ENCODE measurements around the gene KCNS1. TPM values are rescaled to one million over a fixed set of nuclear protein-coding genes. Genes with fewer than 3 reads are reported as not detected.

KCNS1 gene
- total RNA-seq, 1 donor from 2014 or later: 0.55 TPM

DNA sequence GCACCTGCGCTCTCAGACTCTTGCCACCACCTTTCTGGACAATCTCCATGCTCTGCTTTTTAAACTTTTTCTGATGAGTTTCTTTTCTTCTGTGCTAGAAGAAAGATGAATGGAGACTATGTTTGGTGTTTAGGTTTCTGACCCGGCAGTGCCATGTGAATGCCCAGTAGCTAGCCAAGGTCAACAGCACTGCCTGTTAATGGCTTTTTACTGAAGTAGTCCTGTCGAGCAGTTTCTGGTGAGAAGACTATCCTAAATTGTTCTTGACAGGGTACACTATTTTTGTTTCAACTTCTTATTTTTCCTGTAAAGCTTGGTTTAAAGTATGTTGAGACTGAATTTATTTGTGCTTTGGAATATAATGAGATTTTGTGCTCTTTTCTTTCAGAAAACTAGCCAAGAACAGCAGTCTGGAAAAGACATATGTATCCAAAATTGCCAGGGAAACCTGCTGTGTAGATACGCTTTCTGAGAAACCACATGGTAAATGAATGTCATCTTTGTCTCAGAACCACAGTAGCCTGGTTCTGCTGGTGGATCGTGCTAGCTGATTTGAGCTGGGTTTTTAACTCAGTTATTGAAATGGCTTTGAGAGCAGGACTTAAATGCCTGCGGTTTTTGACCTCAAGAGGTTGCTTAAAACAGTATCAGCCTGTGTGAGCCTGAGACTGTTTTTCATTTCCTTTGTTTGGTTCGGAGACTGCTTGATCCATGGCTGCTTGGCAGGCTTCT, 48.1 kb downstream of the KCNS1 start:
- Mint-ChIP-seq H3K27ac (ENCODE audit: unreplicated experiment) (peak overlapping the region; percentile 83), H3K27me3 (ENCODE audit: low read depth) (no peaks in the 10 kb centered on the region)
- no peak for DNase-seq (ENCODE audit: low spot score)

DNA sequence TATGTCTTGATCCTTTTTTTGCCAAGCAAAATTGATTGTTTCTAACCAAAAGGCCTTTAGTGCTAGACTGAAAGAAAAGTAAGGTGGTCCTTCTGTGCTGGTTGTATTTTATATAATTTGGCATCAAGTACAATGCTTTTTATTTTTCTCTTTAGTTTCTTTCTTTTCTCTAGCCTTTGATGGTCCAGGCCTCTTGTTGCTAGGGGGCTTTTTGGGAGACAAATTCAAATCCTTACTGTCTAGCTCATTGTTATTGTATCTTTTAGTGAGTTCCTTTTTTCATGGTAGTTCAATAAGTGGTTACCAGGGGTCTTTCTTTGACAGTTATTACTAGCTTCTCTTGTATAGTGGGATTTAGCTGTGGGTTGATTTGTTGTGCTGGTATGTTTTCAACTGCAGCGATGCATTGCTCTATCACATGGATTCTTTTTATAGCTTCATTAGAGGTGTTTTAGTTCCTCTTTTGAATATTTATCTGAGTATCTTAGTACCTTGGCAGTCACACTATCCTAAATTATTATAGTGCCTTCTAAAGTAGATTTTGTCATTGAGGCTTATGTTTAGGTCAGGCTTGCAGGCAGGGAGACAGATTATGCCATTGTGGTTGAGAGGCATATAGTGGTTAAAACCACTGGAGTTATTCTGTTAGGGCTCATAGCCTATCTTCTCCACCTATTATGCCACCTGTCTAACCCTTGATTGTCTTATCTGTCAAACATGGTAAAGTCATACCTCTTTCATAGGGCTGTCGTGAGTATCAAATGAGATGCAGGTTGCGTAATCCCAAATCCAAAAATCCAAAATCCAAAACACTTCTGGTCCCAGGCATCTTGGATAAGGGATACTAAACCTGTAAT, 49.5 kb downstream of the KCNS1 start:
- Mint-ChIP-seq H3K9me3 (ENCODE audit: low read depth) (no peaks in the 10 kb centered on the region), H3K4me3 (ENCODE audit: unreplicated experiment) (no peak overlapping the region), H3K4me1 (ENCODE audit: low read depth) (peaks cover 55% of the 10 kb centered on the region), H3K27ac (ENCODE audit: unreplicated experiment) (no peak overlapping the region), H3K36me3 (ENCODE audit: low read depth) (no peaks in the 10 kb centered on the region), H3K27me3 (ENCODE audit: low read depth) (no peaks in the 10 kb centered on the region)
- no peak for DNase-seq (ENCODE audit: low spot score)
- TF ChIP-seq, protein P1, sequence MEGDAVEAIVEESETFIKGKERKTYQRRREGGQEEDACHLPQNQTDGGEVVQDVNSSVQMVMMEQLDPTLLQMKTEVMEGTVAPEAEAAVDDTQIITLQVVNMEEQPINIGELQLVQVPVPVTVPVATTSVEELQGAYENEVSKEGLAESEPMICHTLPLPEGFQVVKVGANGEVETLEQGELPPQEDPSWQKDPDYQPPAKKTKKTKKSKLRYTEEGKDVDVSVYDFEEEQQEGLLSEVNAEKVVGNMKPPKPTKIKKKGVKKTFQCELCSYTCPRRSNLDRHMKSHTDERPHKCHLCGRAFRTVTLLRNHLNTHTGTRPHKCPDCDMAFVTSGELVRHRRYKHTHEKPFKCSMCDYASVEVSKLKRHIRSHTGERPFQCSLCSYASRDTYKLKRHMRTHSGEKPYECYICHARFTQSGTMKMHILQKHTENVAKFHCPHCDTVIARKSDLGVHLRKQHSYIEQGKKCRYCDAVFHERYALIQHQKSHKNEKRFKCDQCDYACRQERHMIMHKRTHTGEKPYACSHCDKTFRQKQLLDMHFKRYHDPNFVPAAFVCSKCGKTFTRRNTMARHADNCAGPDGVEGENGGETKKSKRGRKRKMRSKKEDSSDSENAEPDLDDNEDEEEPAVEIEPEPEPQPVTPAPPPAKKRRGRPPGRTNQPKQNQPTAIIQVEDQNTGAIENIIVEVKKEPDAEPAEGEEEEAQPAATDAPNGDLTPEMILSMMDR (IDR thresholded peaks at IDR 0.05): no peak

More for the DNA sequence above, 48.1 kb downstream of the KCNS1 start:
- TF ChIP-seq, protein P1 (IDR thresholded peaks at IDR 0.05): no peak
- H3K4me3 Mint-ChIP-seq (ENCODE audit: unreplicated experiment): no peak overlapping the region
- peaks cover 55% of the 10 kb centered on the region for H3K4me1 Mint-ChIP-seq (ENCODE audit: low read depth)
- no peaks in the 10 kb centered on the region for H3K9me3 Mint-ChIP-seq (ENCODE audit: low read depth)
- H3K36me3 Mint-ChIP-seq (ENCODE audit: low read depth): no peaks in the 10 kb centered on the region

DNA sequence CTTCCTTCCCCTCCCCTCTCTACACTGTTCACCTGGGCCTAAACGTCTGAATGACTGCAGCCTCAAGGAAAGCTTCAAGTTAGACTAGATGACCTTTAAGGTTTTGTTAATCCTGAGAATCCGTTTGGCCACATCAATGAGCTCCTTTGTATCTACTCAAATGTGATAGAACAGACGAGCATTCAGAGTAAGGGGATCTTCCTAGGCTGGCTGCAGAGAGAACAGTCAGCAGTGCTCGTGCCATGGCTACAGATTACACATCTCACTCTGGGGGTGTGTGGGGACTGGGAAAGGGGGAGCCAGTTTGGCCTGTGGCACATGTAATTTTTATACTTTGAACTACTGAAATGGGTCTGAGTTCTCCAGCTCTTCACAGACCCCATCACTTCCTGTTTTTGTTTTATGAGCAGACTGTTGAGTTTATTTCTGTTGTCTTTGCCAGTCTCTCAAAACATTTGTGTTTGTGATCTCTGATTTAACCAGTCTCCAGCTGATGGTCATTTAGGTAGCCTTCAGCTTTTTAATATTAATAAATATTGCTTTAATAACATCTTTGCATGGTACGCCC, 50.9 kb downstream of the KCNS1 start:
- TF ChIP-seq, protein P1 (IDR thresholded peaks at IDR 0.05): no peak
- Mint-ChIP-seq H3K4me3 (ENCODE audit: unreplicated experiment) (no peak overlapping the region), H3K4me1 (ENCODE audit: low read depth) (peaks cover 43% of the 10 kb centered on the region), H3K27ac (ENCODE audit: unreplicated experiment) (no peak overlapping the region), H3K27me3 (ENCODE audit: low read depth) (no peaks in the 10 kb centered on the region), H3K36me3 (ENCODE audit: low read depth) (no peaks in the 10 kb centered on the region), H3K9me3 (ENCODE audit: low read depth) (no peaks in the 10 kb centered on the region)
- no peak for DNase-seq (ENCODE audit: low spot score)

DNA sequence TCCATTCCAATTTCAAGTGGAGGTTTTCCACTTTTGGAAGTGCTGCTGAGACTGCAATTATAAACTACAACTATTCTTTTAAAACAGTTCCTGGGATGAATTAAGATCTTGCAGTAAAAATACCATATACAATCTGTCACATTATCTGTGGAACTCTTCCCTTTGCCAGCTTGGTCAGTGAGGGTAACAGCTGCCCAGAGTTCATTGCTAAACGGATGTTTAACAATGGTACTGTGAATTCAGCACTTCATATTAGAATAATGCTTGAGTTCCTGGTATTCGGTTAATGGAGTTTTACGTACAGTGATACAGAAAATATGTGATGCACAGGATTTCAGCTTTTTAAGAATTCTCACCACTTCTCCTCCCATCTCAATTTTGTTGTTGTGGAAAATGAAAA, 51.5 kb downstream of the KCNS1 start:
- Mint-ChIP-seq H3K27me3 (ENCODE audit: low read depth) (no peaks in the 10 kb centered on the region), H3K4me1 (ENCODE audit: low read depth) (peaks cover 38% of the 10 kb centered on the region), H3K36me3 (ENCODE audit: low read depth) (no peaks in the 10 kb centered on the region), H3K4me3 (ENCODE audit: unreplicated experiment) (no peak overlapping the region), H3K9me3 (ENCODE audit: low read depth) (no peaks in the 10 kb centered on the region), H3K27ac (ENCODE audit: unreplicated experiment) (no peak overlapping the region)
- no peak for DNase-seq (ENCODE audit: low spot score)
- TF ChIP-seq, protein P1 (IDR thresholded peaks at IDR 0.05): no peak

DNA sequence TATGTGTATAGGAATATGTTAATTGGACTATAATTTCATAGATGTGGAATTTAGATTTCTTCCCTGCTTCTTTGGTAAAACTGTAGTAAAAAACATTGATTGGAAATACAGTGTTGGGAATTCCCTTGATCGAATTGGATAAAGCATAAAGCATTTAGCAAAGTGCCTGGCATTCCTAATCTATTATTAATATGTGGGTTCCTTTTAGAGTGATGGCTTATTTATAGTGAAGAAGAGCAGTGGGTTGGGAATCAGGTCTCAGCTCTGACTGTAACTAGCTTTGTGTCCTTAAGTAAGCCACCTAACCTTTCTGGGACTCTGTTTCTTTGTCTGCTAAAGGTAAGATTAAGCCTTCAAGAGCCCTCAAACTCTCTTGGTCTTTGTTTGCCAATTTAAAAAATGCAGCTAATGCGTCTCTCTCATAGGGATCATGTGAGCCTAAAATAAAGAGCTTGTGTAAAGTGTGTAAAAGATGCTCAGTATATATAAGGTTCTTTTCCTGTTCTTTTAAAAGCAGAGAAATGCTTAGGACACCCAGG, 53.3 kb downstream of the KCNS1 start:
- H3K4me1 Mint-ChIP-seq (ENCODE audit: low read depth): peaks cover 30% of the 10 kb centered on the region
- TF ChIP-seq, protein P1 (IDR thresholded peaks at IDR 0.05): no peak
- no peaks in the 10 kb centered on the region for H3K9me3 Mint-ChIP-seq (ENCODE audit: low read depth)

More for the DNA sequence above, 53.3 kb downstream of the KCNS1 start:
- Mint-ChIP-seq H3K27me3 (ENCODE audit: low read depth) (no peaks in the 10 kb centered on the region), H3K27ac (ENCODE audit: unreplicated experiment) (no peak overlapping the region), H3K36me3 (ENCODE audit: low read depth) (no peaks in the 10 kb centered on the region), H3K4me3 (ENCODE audit: unreplicated experiment) (no peak overlapping the region)
- DNase-seq (ENCODE audit: low spot score): no peak

Measured in chondrocyte (in vitro differentiated cells).